ENCODE results near the gene EXOC6.
A peak's percentile ranks its signal among the peaks of the same experiment; 100 is the strongest.
"Not testable (repeated sequence)": the region's sequence is repeated elsewhere in the genome, so short reads cannot be mapped to it uniquely, and the experiment has no call there.

Gene EXOC6

GRCh38 chr10:92901819-92902251 lies 53.5 kb downstream of the EXOC6 start:
- DNase-seq (ENCODE audit: low spot score in 2 of 2) (peak in 1 of 2 donors; percentile 37), ATAC-seq (replicated peaks; ENCODE audit: extremely low read depth, poor library complexity, severe bottlenecking) (peak; percentile 95)
- Mint-ChIP-seq H3K9me3 (no peaks in the 10 kb centered on the region), H3K4me1 (peaks cover 17% of the 10 kb centered on the region), H3K36me3 (ENCODE audit: insufficient read depth) (peaks cover 5% of the 10 kb centered on the region), H3K27me3 (no peaks in the 10 kb centered on the region), H3K27ac (ENCODE audit: low read depth) (peak overlapping the region; percentile 64), H3K4me3 (peak overlapping the region; percentile 71)

DNA sequence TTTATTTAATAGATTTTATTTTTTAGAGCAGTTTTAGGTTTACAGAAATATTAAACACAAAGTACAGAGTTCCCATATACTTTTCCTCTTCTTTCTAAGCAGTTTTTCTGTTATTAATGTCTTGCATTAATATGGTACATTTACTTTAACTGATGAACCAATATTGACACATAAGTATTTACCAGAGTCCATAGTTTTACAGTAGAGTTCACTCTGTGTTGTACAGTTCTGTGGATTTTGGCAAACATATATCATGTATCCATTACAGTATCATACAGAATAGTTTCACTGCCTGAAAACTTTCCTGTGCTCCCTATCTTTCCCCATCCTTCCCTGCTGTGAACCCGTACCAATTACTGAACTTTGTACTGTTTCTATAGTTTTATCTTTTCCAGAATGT lies 55.3 kb downstream of the EXOC6 start:
- Mint-ChIP-seq H3K9me3 (no peaks in the 10 kb centered on the region), H3K27me3 (no peaks in the 10 kb centered on the region), H3K27ac (ENCODE audit: low read depth) (no peak overlapping the region), H3K36me3 (ENCODE audit: insufficient read depth) (peaks cover 4% of the 10 kb centered on the region), H3K4me3 (no peak overlapping the region), H3K4me1 (peaks cover 17% of the 10 kb centered on the region)
- ATAC-seq (replicated peaks; ENCODE audit: extremely low read depth, poor library complexity, severe bottlenecking): no peak
- no peak for DNase-seq (ENCODE audit: low spot score in 2 of 2)

GRCh38 chr10:92907280-92907679 lies 59.0 kb downstream of the EXOC6 start:
- DNase-seq (ENCODE audit: low spot score in 2 of 2): no peak
- H3K27ac Mint-ChIP-seq (ENCODE audit: low read depth): no peak overlapping the region
- H3K27me3 Mint-ChIP-seq: no peaks in the 10 kb centered on the region
- H3K36me3 Mint-ChIP-seq (ENCODE audit: insufficient read depth): peaks cover 1% of the 10 kb centered on the region
- H3K4me3 Mint-ChIP-seq: no peak overlapping the region
- no peak for ATAC-seq (replicated peaks; ENCODE audit: extremely low read depth, poor library complexity, severe bottlenecking)
- H3K9me3 Mint-ChIP-seq: no peaks in the 10 kb centered on the region
- H3K4me1 Mint-ChIP-seq: peaks cover 6% of the 10 kb centered on the region

DNA sequence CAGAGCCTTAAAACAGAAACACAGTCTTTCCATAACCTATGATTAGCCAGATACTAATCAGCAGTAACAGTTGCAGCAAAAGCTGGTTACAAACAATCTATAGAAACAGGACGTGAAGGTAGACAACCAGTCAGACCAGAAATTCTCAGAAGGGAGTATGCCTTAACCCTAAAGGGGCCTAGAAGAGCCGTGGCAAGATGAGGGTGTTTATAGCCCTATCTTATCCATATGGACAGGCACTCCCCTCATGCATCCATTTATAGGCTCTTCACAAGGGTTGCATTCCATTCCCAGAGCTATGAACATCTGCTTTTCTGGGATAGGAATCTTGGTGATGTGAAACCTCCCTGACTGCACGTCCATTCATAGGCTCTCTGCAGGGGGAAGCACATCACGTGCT lies 64.3 kb downstream of the EXOC6 start:
- ATAC-seq (replicated peaks; ENCODE audit: extremely low read depth, poor library complexity, severe bottlenecking); H3K9me3 Mint-ChIP-seq; H3K4me1 Mint-ChIP-seq; H3K4me3 Mint-ChIP-seq; H3K27me3 Mint-ChIP-seq; H3K36me3 Mint-ChIP-seq (ENCODE audit: insufficient read depth); H3K27ac Mint-ChIP-seq (ENCODE audit: low read depth); DNase-seq (ENCODE audit: low spot score in 2 of 2): not testable (repeated sequence)

DNA sequence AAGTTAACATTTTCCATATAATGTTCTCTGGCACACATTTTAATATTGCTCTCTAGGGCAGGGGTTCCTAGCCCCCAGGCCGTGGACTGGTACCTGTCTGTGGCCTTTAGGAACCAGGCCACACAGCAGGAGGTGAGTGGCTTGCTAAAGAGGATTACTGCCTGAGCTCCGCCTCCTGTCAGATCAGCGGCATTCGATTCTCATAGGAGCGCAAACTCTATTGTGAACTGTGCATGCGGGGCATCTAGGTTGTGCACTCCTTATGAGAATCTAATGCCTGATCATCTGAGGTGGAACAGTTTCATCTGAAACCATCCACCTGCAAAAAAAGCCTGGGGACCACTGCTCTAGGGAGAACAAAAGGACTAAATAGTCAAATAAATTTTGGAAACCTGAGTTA lies 65.7 kb downstream of the EXOC6 start:
- Mint-ChIP-seq H3K36me3 (ENCODE audit: insufficient read depth) (peaks cover 7% of the 10 kb centered on the region), H3K27ac (ENCODE audit: low read depth) (no peak overlapping the region), H3K4me1 (peaks cover 5% of the 10 kb centered on the region), H3K9me3 (no peaks in the 10 kb centered on the region), H3K27me3 (no peaks in the 10 kb centered on the region), H3K4me3 (no peak overlapping the region)
- ATAC-seq (replicated peaks; ENCODE audit: extremely low read depth, poor library complexity, severe bottlenecking) (no peak), DNase-seq (ENCODE audit: low spot score in 2 of 2) (no peak)

DNA sequence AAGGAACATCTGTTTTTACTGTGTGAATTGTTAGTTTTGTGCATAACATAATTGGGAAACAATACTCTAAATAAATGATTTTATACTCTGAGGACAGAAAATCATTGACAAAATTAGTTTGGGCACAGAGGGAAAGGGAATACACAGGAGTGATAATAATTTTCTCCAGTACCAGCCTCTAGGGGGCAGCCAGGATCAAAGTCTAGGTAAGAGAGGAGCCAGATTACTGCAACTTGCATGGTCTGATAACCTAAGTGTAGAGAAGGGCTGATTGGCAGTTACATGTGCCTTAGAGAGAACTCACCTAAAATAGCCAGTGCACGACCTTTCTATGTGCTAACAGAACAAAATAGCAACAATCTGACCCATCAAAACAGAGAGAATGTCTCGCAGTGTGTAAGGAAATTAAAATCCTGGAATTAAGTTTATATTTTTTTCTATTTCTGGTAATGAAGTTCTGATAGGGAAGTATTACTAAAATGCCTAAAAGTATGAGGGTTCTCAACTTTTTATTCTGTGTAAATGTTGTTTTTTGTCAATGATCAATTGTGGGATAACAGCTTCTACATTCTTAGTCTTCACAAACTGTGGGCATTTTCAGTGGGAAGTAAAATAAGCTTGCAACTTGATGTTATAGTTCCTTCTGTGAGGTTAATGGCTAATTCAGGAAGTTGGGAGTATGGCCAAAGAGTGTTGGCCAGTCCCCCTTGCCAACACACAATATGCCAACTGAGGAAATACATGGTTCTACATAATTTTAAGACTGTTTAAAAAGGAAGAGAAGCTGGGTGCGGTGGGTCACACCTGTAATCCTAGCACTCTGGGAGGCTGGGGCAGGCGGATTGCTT lies 66.4 kb downstream of the EXOC6 start:
- H3K27me3 Mint-ChIP-seq: no peaks in the 10 kb centered on the region

GRCh38 chr10:92915892-92916291 lies 67.6 kb downstream of the EXOC6 start:
- DNase-seq (ENCODE audit: low spot score in 2 of 2) (no peak), ATAC-seq (replicated peaks; ENCODE audit: extremely low read depth, poor library complexity, severe bottlenecking) (no peak)
- H3K4me1 Mint-ChIP-seq: peaks cover 5% of the 10 kb centered on the region
- no peak overlapping the region for H3K27ac Mint-ChIP-seq (ENCODE audit: low read depth)
- H3K9me3 Mint-ChIP-seq: no peaks in the 10 kb centered on the region
- no peaks in the 10 kb centered on the region for H3K27me3 Mint-ChIP-seq
- H3K4me3 Mint-ChIP-seq: no peak overlapping the region
- peaks cover 7% of the 10 kb centered on the region for H3K36me3 Mint-ChIP-seq (ENCODE audit: insufficient read depth)

More for the DNA sequence above, 66.4 kb downstream of the EXOC6 start:
- Mint-ChIP-seq H3K9me3 (no peaks in the 10 kb centered on the region), H3K4me1 (peaks cover 5% of the 10 kb centered on the region), H3K4me3 (no peak overlapping the region), H3K27ac (ENCODE audit: low read depth) (no peak overlapping the region), H3K36me3 (ENCODE audit: insufficient read depth) (peaks cover 7% of the 10 kb centered on the region)
- DNase-seq (ENCODE audit: low spot score in 2 of 2) (no peak), ATAC-seq (replicated peaks; ENCODE audit: extremely low read depth, poor library complexity, severe bottlenecking) (peak; percentile 60)

DNA sequence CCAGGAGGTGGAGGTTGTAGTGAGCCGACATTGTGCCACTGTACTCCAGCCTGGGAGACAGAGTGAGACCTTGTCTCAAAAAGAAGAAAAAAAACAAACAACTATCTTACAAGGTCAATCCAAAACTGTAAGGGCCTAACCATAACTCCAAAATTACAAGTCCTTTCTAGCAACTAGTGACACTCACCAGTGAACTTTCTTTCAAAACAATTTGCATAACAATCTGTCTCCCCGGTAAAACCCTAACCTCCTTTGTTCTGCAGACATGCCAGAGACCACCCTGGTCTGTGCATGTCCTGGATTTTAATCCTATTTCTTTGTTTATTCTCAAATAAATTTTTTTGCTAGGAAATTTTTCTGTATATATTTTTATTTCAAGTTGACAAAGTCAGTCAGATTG lies 68.1 kb downstream of the EXOC6 start:
- DNase-seq (ENCODE audit: low spot score in 2 of 2): no peak
- no peak overlapping the region for H3K4me3 Mint-ChIP-seq
- no peaks in the 10 kb centered on the region for H3K27me3 Mint-ChIP-seq
- no peak overlapping the region for H3K27ac Mint-ChIP-seq (ENCODE audit: low read depth)
- peaks cover 8% of the 10 kb centered on the region for H3K36me3 Mint-ChIP-seq (ENCODE audit: insufficient read depth)
- H3K9me3 Mint-ChIP-seq: no peaks in the 10 kb centered on the region
- peaks cover 5% of the 10 kb centered on the region for H3K4me1 Mint-ChIP-seq
- no peak for ATAC-seq (replicated peaks; ENCODE audit: extremely low read depth, poor library complexity, severe bottlenecking)

DNA sequence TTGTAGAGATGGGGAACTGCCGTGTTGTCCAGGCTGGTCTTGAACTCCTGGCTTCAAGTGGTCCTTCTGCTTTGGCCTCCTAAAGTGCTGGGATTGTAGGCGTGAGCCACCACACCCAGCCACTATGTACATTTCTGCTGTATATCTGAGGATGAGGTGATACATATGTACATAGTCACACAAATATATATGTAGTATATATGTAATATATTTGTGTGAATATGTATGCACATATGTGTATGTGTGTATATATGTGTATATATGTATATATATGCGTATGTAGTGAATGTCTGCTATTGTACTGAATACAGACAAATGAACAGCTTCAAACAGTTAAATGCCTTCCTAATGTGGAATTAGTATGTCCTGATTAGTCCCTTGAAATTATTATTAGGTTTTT lies 70.3 kb downstream of the EXOC6 start:
- DNase-seq (ENCODE audit: low spot score in 2 of 2): no peak
- no peak overlapping the region for H3K4me3 Mint-ChIP-seq
- no peak for ATAC-seq (replicated peaks; ENCODE audit: extremely low read depth, poor library complexity, severe bottlenecking)
- H3K27me3 Mint-ChIP-seq: no peaks in the 10 kb centered on the region
- H3K36me3 Mint-ChIP-seq (ENCODE audit: insufficient read depth): peaks cover 6% of the 10 kb centered on the region
- peaks cover 5% of the 10 kb centered on the region for H3K4me1 Mint-ChIP-seq
- no peaks in the 10 kb centered on the region for H3K9me3 Mint-ChIP-seq
- no peak overlapping the region for H3K27ac Mint-ChIP-seq (ENCODE audit: low read depth)

DNA sequence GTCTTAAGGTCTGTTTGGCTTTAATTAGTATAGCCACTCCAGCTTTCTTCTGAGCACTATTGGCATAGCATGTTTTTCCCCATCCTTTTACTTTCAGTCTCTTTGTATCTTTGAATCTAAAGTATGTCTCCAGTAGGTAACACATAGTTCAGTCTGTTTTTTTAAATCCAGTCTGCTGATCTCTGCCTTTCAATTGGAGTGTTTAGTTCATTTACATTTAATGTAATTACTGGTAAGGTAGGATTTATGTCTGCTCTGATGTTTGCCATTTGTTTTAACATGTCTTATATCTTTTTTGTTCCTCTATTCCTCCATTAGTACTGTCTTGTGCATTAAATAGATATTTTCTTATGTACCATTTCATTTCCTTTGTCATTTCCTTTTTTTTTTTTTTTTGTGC lies 72.5 kb downstream of the EXOC6 start:
- no peaks in the 10 kb centered on the region for H3K4me1 Mint-ChIP-seq
- H3K9me3 Mint-ChIP-seq: no peaks in the 10 kb centered on the region
- DNase-seq (ENCODE audit: low spot score in 2 of 2): no peak
- H3K36me3 Mint-ChIP-seq (ENCODE audit: insufficient read depth): peaks cover 6% of the 10 kb centered on the region
- H3K27me3 Mint-ChIP-seq: no peaks in the 10 kb centered on the region
- no peak overlapping the region for H3K4me3 Mint-ChIP-seq
- ATAC-seq (replicated peaks; ENCODE audit: extremely low read depth, poor library complexity, severe bottlenecking): no peak
- H3K27ac Mint-ChIP-seq (ENCODE audit: low read depth): no peak overlapping the region

GRCh38 chr10:92923416-92923815 lies 75.1 kb downstream of the EXOC6 start:
- H3K36me3 Mint-ChIP-seq (ENCODE audit: insufficient read depth): peaks cover 2% of the 10 kb centered on the region
- ATAC-seq (replicated peaks; ENCODE audit: extremely low read depth, poor library complexity, severe bottlenecking): no peak
- no peaks in the 10 kb centered on the region for H3K9me3 Mint-ChIP-seq
- H3K27ac Mint-ChIP-seq (ENCODE audit: low read depth): no peak overlapping the region
- no peaks in the 10 kb centered on the region for H3K27me3 Mint-ChIP-seq
- no peak for DNase-seq (ENCODE audit: low spot score in 2 of 2)
- H3K4me3 Mint-ChIP-seq: no peak overlapping the region
- no peaks in the 10 kb centered on the region for H3K4me1 Mint-ChIP-seq

DNA sequence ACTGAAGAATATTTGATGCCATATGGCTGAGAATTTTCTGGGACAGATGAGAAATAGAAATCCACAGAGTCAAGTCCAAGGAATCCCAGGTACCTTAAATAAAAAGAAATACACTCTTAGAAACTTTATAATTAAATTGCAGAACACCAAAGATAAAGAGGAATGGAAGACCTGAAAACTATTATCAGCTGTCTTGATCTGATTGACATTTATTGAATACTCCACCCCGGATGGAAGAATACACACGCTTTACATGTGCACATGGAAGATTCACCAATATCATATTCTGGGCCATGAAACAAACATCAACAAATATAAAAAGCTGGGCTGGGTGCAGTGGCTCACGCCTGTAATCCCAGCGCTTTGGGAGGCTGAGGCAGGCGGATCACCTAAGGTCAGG lies 81.6 kb downstream of the EXOC6 start:
- ATAC-seq (replicated peaks; ENCODE audit: extremely low read depth, poor library complexity, severe bottlenecking): no peak
- no peak for DNase-seq (ENCODE audit: low spot score in 2 of 2)
- H3K27me3 Mint-ChIP-seq: no peaks in the 10 kb centered on the region
- H3K9me3 Mint-ChIP-seq: no peaks in the 10 kb centered on the region
- no peak overlapping the region for H3K4me3 Mint-ChIP-seq
- H3K27ac Mint-ChIP-seq (ENCODE audit: low read depth): no peak overlapping the region
- H3K4me1 Mint-ChIP-seq: no peaks in the 10 kb centered on the region
- H3K36me3 Mint-ChIP-seq (ENCODE audit: insufficient read depth): no peaks in the 10 kb centered on the region

GRCh38 chr10:92931597-92931996 lies 83.3 kb downstream of the EXOC6 start:
- H3K27ac Mint-ChIP-seq (ENCODE audit: low read depth): no peak overlapping the region
- ATAC-seq (replicated peaks; ENCODE audit: extremely low read depth, poor library complexity, severe bottlenecking): no peak
- H3K4me3 Mint-ChIP-seq: no peak overlapping the region
- H3K36me3 Mint-ChIP-seq (ENCODE audit: insufficient read depth): no peaks in the 10 kb centered on the region
- no peaks in the 10 kb centered on the region for H3K27me3 Mint-ChIP-seq
- no peaks in the 10 kb centered on the region for H3K4me1 Mint-ChIP-seq
- H3K9me3 Mint-ChIP-seq: no peaks in the 10 kb centered on the region
- DNase-seq (ENCODE audit: low spot score in 2 of 2): no peak

Measured in central memory CD8-positive, alpha-beta T cell (primary cell).